HFF-Myc (cell line): ENCODE data around the gene DPP3.

Experiments
- DNase-seq: peaks from one replicate; pipeline ENCODE4 v3.0.0-alpha.2; 2011; ENCODE audit warnings: low read depth; ENCODE audit errors: extremely low read depth
- H3K4me3 ChIP-seq: replicated peaks from 2 replicates; pipeline ENCODE4 v1.5.1; 2011; ENCODE audit warnings: low read depth, mild to moderate bottlenecking, control low read depth, low read length
- TF ChIP-seq, protein P1 (sequence below): IDR thresholded peaks from 2 replicates; pipeline ENCODE4 v1.5.1; 2012; ENCODE audit warnings: mild to moderate bottlenecking, low read depth, low read length, control low read depth; ENCODE audit errors: missing control alignments

The DPP3 gene

DNA sequence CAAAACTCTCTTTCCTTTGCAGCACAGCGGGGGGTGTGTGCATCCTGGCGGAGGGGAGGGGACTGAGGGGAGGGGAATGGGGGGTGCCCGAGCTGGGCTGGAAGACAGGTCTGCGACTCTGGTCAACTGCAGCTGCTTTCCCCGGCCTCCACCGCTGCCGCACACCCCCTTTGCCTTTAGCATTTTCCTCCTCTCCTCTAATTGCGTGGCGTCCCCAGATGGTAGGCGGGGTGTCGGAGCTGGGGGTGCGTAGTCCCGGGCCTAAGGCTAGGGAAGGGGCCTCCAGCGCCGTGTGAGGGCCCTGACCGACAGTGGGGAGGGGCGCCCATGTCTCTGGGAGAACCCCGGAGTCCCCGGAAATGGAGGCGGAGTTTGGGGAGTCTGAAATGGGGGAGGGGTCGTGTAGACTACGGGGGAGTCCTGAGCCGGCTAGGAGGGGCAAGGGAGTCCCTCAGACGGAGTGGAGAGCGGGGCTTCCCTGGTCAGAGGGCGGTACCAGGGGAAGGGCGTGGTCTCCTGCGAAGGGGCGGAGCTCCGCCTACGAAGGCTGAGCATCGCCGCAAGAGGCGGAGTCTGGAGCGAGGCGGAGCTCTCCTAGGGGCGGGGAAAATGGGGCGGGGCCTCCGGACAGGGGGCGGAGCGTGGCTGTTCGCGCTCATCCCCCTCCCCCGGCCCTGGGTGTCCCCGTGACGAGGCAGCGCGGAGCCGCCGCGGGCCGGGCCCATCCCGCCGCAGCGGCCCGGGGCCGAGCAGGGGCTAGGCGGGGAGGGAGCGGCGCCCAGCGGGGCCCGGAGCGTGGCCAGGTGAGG lies 13.8 kb upstream of the DPP3 start, which contains the start of gene PELI3:
Gene PELI3, plus strand, starts transcription at position 681 of the 809 bp plus-strand sequence. CDS start 1,224 bp downstream, outside the sequence.
- peak; percentile 52 for DNase-seq
- H3K4me3 ChIP-seq = peak within 1 kb of the TSS; percentile 59
- TF ChIP-seq, protein P1, sequence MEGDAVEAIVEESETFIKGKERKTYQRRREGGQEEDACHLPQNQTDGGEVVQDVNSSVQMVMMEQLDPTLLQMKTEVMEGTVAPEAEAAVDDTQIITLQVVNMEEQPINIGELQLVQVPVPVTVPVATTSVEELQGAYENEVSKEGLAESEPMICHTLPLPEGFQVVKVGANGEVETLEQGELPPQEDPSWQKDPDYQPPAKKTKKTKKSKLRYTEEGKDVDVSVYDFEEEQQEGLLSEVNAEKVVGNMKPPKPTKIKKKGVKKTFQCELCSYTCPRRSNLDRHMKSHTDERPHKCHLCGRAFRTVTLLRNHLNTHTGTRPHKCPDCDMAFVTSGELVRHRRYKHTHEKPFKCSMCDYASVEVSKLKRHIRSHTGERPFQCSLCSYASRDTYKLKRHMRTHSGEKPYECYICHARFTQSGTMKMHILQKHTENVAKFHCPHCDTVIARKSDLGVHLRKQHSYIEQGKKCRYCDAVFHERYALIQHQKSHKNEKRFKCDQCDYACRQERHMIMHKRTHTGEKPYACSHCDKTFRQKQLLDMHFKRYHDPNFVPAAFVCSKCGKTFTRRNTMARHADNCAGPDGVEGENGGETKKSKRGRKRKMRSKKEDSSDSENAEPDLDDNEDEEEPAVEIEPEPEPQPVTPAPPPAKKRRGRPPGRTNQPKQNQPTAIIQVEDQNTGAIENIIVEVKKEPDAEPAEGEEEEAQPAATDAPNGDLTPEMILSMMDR = no peak

DNA sequence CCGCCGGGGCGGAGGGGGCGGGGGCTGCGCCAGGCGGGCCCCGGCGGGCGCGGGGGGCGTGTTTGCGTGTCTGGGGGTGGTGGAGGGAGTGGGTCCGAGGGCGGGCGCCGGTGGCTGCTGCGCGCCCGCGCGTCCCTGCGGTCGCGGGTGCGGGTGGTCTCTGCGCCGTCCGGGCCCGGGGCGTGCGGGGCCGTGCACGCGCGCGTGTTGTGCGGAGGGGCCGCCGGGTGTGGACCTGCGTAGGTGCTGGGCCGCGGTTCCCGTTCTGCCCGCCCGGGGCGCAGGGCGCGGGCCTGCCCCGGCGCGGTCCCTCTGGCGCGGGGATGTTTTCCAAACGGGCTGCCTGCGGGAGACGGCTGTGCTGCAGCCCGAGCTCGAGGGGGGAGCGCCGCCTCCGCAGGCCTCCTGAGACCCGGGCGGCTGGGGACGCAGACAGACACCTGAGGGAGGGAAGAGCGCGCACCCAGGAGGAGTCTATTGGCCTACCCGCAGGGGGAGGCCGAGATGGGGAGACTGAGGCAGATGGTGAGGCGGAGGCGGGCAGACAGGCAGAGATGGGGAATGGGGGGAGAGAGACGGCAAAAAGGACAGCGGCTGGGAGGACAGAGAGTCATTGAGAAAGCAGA lies 13.1 kb upstream of the DPP3 start:
- TF ChIP-seq, protein P1 = no peak
- no peak for DNase-seq
- H3K4me3 ChIP-seq = peak overlapping the region; percentile 59

DNA sequence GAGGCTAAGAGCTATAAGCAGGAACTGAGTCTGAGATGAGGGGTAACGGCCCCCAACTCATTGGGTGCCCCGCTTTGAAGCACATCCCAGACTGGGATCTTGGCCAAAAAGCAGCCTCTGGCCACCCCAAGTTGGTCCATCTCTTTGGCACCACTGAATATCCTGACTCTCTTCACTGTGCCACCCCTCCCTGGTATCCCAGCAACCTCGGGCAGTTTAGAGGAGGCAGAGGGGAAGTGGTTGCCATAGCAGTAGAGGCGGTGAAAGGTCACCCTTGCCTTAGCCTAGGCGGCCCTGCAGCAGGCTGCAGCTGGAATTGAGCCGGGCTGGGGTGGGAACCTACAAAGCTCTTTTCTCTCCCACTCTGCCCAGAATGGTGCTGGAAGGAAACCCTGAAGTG lies 12.5 kb upstream of the DPP3 start:
- no peak for DNase-seq
- peak overlapping the region; percentile 59 for H3K4me3 ChIP-seq
- TF ChIP-seq, protein P1 = no peak

DNA sequence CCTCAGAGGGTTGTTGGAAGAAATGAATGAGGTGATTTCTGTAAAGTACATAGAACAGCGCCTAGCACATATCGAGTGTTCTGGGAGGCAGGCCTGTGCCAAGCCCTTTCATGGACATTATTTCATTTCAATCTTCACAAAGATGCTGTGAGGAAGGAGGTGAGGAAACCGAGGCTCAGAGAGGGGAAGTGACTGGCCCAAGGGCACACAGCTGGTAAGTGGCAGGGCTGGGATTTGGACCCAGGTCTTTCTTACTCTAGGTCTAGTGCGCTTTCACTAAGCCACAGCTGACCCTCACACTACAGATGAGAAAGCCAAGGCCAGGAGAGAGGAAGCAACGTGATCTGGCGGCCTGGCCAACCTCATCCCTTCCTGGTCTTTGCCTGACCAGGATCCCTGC lies 11.5 kb upstream of the DPP3 start:
- no peak for DNase-seq
- TF ChIP-seq, protein P1 = no peak
- no peak overlapping the region for H3K4me3 ChIP-seq

DNA sequence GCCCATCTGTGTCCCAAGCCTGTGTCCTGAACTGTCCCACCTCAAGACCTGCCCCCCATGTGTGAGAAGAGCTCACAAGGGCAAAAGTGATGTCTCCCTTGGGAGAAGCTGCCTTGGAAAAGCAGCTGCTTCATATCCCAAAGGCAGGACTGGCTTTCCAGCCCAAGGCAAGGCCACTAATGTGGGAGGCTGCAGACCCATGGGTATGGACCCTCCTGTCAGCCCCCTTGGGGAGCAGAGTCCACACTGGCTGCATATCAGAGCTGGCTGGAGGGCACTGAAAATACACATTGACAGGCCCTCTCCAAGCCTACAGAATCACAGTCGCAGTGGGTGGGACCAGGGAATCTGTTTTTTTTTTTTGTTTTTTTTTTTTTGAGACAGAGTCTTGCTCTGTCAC lies 10.8 kb upstream of the DPP3 start:
- TF ChIP-seq, protein P1 = no peak
- DNase-seq = no peak

DNA sequence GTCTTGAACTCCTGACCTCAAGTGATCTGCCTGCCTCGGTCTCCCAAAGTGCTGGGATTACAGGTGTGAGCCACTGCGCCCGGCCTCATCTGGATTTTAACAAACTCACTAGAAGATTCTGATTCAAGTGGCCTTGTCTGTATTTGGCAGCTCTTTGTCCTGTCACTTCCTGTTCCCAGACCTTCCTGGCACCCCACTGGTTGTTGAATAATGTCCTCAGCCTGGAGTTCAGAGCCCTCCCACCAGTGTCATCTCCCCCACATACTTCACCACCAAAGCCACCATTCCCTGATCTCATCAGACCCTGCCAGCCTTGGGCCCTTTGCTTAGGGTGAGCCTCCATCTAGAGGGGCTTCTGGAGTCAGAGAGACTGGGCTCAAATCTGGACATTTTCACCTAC lies 10.2 kb upstream of the DPP3 start:
- no peak overlapping the region for H3K4me3 ChIP-seq
- TF ChIP-seq, protein P1 = no peak
- no peak for DNase-seq

More for the DNA sequence above, 10.8 kb upstream of the DPP3 start:
- H3K4me3 ChIP-seq = no peak overlapping the region
